Measurements from ENCODE around the gene ZNF333. TPM values are rescaled to one million over a fixed set of nuclear protein-coding genes. Genes with fewer than 3 reads are reported as not detected.

ZNF333 gene
- total RNA-seq, 1 donor from 2014 or later: 22.5 TPM

- no peak overlapping the region for H3K4me3 Mint-ChIP-seq
- DNase-seq (ENCODE audit: extremely low spot score, unreplicated experiment): no peak
Observed at GRCh38 chr19:14678199-14678598, 11.6 kb upstream of the ZNF333 start.

GRCh38 chr19:14682084-14682483 is 7.8 kb upstream of the ZNF333 start:
- Mint-ChIP-seq H3K4me1 (ENCODE audit: unreplicated experiment) (no peaks in the 10 kb centered on the region), H3K4me3 (no peak overlapping the region), H3K27ac (no peak overlapping the region), H3K9me3 (no peaks in the 10 kb centered on the region), H3K27me3 (peaks cover 32% of the 10 kb centered on the region), H3K36me3 (no peaks in the 10 kb centered on the region)
- DNase-seq (ENCODE audit: extremely low spot score, unreplicated experiment): no peak
- TF ChIP-seq, protein P1, sequence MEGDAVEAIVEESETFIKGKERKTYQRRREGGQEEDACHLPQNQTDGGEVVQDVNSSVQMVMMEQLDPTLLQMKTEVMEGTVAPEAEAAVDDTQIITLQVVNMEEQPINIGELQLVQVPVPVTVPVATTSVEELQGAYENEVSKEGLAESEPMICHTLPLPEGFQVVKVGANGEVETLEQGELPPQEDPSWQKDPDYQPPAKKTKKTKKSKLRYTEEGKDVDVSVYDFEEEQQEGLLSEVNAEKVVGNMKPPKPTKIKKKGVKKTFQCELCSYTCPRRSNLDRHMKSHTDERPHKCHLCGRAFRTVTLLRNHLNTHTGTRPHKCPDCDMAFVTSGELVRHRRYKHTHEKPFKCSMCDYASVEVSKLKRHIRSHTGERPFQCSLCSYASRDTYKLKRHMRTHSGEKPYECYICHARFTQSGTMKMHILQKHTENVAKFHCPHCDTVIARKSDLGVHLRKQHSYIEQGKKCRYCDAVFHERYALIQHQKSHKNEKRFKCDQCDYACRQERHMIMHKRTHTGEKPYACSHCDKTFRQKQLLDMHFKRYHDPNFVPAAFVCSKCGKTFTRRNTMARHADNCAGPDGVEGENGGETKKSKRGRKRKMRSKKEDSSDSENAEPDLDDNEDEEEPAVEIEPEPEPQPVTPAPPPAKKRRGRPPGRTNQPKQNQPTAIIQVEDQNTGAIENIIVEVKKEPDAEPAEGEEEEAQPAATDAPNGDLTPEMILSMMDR (conservative IDR thresholded peaks at IDR 0.05): no peak

More at GRCh38 chr19:14678199-14678598, 11.6 kb upstream of the ZNF333 start:
- H3K36me3 Mint-ChIP-seq: no peaks in the 10 kb centered on the region
- H3K27me3 Mint-ChIP-seq: peaks cover 18% of the 10 kb centered on the region
- no peaks in the 10 kb centered on the region for H3K9me3 Mint-ChIP-seq
- no peaks in the 10 kb centered on the region for H3K4me1 Mint-ChIP-seq (ENCODE audit: unreplicated experiment)
- H3K27ac Mint-ChIP-seq: no peak overlapping the region
- TF ChIP-seq, protein P1 (conservative IDR thresholded peaks at IDR 0.05): no peak

- Mint-ChIP-seq H3K4me3 (no peak overlapping the region), H3K36me3 (no peaks in the 10 kb centered on the region), H3K9me3 (no peaks in the 10 kb centered on the region), H3K27me3 (peaks cover 32% of the 10 kb centered on the region), H3K27ac (no peak overlapping the region), H3K4me1 (ENCODE audit: unreplicated experiment) (no peaks in the 10 kb centered on the region)
- TF ChIP-seq, protein P1 (conservative IDR thresholded peaks at IDR 0.05): no peak
- no peak for DNase-seq (ENCODE audit: extremely low spot score, unreplicated experiment)
Observed at GRCh38 chr19:14683439-14683838, 6.4 kb upstream of the ZNF333 start.

GRCh38 chr19:14686411-14686810 is 3.4 kb upstream of the ZNF333 start:
- TF ChIP-seq, protein P1 (conservative IDR thresholded peaks at IDR 0.05): peak; percentile 56

DNA sequence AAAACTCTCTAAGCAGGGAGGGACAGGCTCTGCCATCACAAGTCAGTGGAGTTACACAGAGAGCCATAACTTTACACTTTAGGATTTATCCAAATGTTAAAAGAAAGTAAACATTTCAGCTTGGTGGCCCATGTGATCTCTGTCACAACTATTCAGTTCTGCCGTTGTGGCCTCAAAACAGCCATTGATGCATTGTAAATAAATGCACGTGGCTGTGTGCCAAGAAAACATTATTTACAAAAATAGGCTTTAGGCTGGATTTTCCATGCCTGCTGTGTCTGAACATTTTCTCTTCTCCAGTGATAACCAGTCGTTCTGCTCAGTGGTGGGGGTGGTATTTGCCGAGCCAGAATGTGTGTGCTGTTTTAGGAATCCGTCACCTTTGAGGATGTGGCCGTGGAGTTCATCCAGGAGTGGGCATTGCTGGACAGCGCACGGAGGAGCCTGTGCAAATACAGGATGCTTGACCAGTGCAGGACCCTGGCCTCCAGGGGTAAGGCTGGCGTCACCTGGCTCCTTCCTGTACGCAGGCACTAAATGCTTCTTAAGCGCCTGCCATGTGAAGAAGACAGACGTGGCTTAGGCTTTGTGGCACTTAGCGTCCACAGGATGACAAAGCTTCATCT is 4.9 kb downstream of the ZNF333 start:
- DNase-seq (ENCODE audit: extremely low spot score, unreplicated experiment): no peak
- H3K9me3 Mint-ChIP-seq: no peaks in the 10 kb centered on the region
- H3K36me3 Mint-ChIP-seq: peaks cover 13% of the 10 kb centered on the region
- H3K4me1 Mint-ChIP-seq (ENCODE audit: unreplicated experiment): peaks cover 5% of the 10 kb centered on the region
- no peak overlapping the region for H3K4me3 Mint-ChIP-seq
- no peak overlapping the region for H3K27ac Mint-ChIP-seq
- TF ChIP-seq, protein P1 (conservative IDR thresholded peaks at IDR 0.05): no peak
- no peaks in the 10 kb centered on the region for H3K27me3 Mint-ChIP-seq

More at GRCh38 chr19:14686411-14686810, 3.4 kb upstream of the ZNF333 start:
- peaks cover 24% of the 10 kb centered on the region for H3K27me3 Mint-ChIP-seq
- no peak for DNase-seq (ENCODE audit: extremely low spot score, unreplicated experiment)
- no peaks in the 10 kb centered on the region for H3K4me1 Mint-ChIP-seq (ENCODE audit: unreplicated experiment)
- H3K9me3 Mint-ChIP-seq: no peaks in the 10 kb centered on the region
- H3K4me3 Mint-ChIP-seq: no peak overlapping the region
- H3K36me3 Mint-ChIP-seq: no peaks in the 10 kb centered on the region
- no peak overlapping the region for H3K27ac Mint-ChIP-seq
